Measurements from ENCODE around the gene RAB31.

Gene RAB31

GRCh38 chr18:9791991-9792390 is 83.9 kb downstream of the RAB31 start:
- no peak overlapping the region for H3K4me3 Mint-ChIP-seq
- no peaks in the 10 kb centered on the region for H3K4me1 Mint-ChIP-seq
- DNase-seq (no peak), ATAC-seq (no peak)
- H3K27me3 Mint-ChIP-seq = peaks cover 14% of the 10 kb centered on the region
- H3K27ac Mint-ChIP-seq = no peak overlapping the region
- H3K9me3 Mint-ChIP-seq = no peaks in the 10 kb centered on the region

- peak; percentile 76 for ATAC-seq
- H3K4me3 Mint-ChIP-seq = no peak overlapping the region
- H3K27ac Mint-ChIP-seq = no peak overlapping the region
- DNase-seq = peak; percentile 41 to 50
- H3K4me1 Mint-ChIP-seq = no peaks in the 10 kb centered on the region
- peaks cover 8% of the 10 kb centered on the region for H3K27me3 Mint-ChIP-seq
- H3K9me3 Mint-ChIP-seq = no peaks in the 10 kb centered on the region
These were observed 84.6 kb downstream of the RAB31 start for GRCh38 chr18:9792565-9793245.

- DNase-seq = no peak
- H3K9me3 Mint-ChIP-seq = no peaks in the 10 kb centered on the region
These were observed 87.9 kb downstream of the RAB31 start for GRCh38 chr18:9796011-9796410.

GRCh38 chr18:9796935-9797549 is 88.9 kb downstream of the RAB31 start:
- no peak overlapping the region for H3K27ac Mint-ChIP-seq
- H3K9me3 Mint-ChIP-seq = no peaks in the 10 kb centered on the region
- no peak for ATAC-seq
- H3K4me3 Mint-ChIP-seq = no peak overlapping the region
- no peaks in the 10 kb centered on the region for H3K4me1 Mint-ChIP-seq
- DNase-seq = no peak
- H3K27me3 Mint-ChIP-seq = peaks cover 8% of the 10 kb centered on the region

More at GRCh38 chr18:9796011-9796410, 87.9 kb downstream of the RAB31 start:
- Mint-ChIP-seq H3K27me3 (peaks cover 8% of the 10 kb centered on the region), H3K27ac (no peak overlapping the region), H3K4me1 (no peaks in the 10 kb centered on the region), H3K4me3 (no peak overlapping the region)
- ATAC-seq = no peak

- H3K4me1 Mint-ChIP-seq = no peaks in the 10 kb centered on the region
- DNase-seq (no peak), ATAC-seq (no peak)
- no peak overlapping the region for H3K4me3 Mint-ChIP-seq
- H3K9me3 Mint-ChIP-seq = peaks cover 0 to 7% of the 10 kb centered on the region in 2 donors
- H3K27ac Mint-ChIP-seq = no peak overlapping the region
- peaks cover 20% of the 10 kb centered on the region for H3K27me3 Mint-ChIP-seq
These were observed 94.3 kb downstream of the RAB31 start for GRCh38 chr18:9802175-9803062.

GRCh38 chr18:9803063-9803697 is 95.1 kb downstream of the RAB31 start:
- H3K27ac Mint-ChIP-seq = no peak overlapping the region
- H3K9me3 Mint-ChIP-seq = peaks cover 0 to 7% of the 10 kb centered on the region in 2 donors
- no peaks in the 10 kb centered on the region for H3K4me1 Mint-ChIP-seq
- ATAC-seq = no peak
- DNase-seq = no peak
- peaks cover 20% of the 10 kb centered on the region for H3K27me3 Mint-ChIP-seq
- H3K4me3 Mint-ChIP-seq = no peak overlapping the region

- H3K4me1 Mint-ChIP-seq = no peaks in the 10 kb centered on the region
These were observed 95.8 kb downstream of the RAB31 start for GRCh38 chr18:9803698-9804516.

GRCh38 chr18:9804517-9805104 is 96.5 kb downstream of the RAB31 start:
- Mint-ChIP-seq H3K4me1 (no peaks in the 10 kb centered on the region), H3K4me3 (no peak overlapping the region), H3K27ac (no peak overlapping the region), H3K27me3 (peaks cover 20% of the 10 kb centered on the region), H3K9me3 (peaks cover 0 to 7% of the 10 kb centered on the region in 2 donors)
- DNase-seq = no peak
- no peak for ATAC-seq

More at GRCh38 chr18:9803698-9804516, 95.8 kb downstream of the RAB31 start:
- Mint-ChIP-seq H3K9me3 (peaks cover 0 to 7% of the 10 kb centered on the region in 2 donors), H3K27me3 (peaks cover 20% of the 10 kb centered on the region), H3K27ac (no peak overlapping the region), H3K4me3 (no peak overlapping the region)
- no peak for ATAC-seq
- no peak for DNase-seq

- H3K4me1 Mint-ChIP-seq = no peaks in the 10 kb centered on the region
- H3K27ac Mint-ChIP-seq = no peak overlapping the region
- H3K4me3 Mint-ChIP-seq = no peak overlapping the region
- peaks cover 0 to 7% of the 10 kb centered on the region in 2 donors for H3K9me3 Mint-ChIP-seq
- DNase-seq (no peak), ATAC-seq (no peak)
- peaks cover 20% of the 10 kb centered on the region for H3K27me3 Mint-ChIP-seq
These were observed 98.8 kb downstream of the RAB31 start for GRCh38 chr18:9806905-9807304.

GRCh38 chr18:9808295-9809241 is 100.5 kb downstream of the RAB31 start:
- Mint-ChIP-seq H3K27ac (no peak overlapping the region), H3K4me1 (no peaks in the 10 kb centered on the region), H3K4me3 (no peak overlapping the region), H3K9me3 (peaks cover 0 to 7% of the 10 kb centered on the region in 2 donors), H3K27me3 (peaks cover 12% of the 10 kb centered on the region)
- no peak for DNase-seq
- no peak for ATAC-seq

- peaks cover under 1% of the 10 kb centered on the region for H3K27me3 Mint-ChIP-seq
- H3K27ac Mint-ChIP-seq = no peak overlapping the region
- DNase-seq = no peak
- no peaks in the 10 kb centered on the region for H3K4me1 Mint-ChIP-seq
- peaks cover 0 to 7% of the 10 kb centered on the region in 2 donors for H3K9me3 Mint-ChIP-seq
- no peak for ATAC-seq
- no peak overlapping the region for H3K4me3 Mint-ChIP-seq
These were observed 101.6 kb downstream of the RAB31 start for GRCh38 chr18:9809697-9810096.

GRCh38 chr18:9810299-9810698 is 102.2 kb downstream of the RAB31 start:
- Mint-ChIP-seq H3K27ac (no peak overlapping the region), H3K4me3 (no peak overlapping the region), H3K4me1 (no peaks in the 10 kb centered on the region), H3K27me3 (no peaks in the 10 kb centered on the region), H3K9me3 (peaks cover 0 to 4% of the 10 kb centered on the region in 2 donors)
- DNase-seq (no peak), ATAC-seq (no peak)

- ATAC-seq (no peak), DNase-seq (no peak)
- H3K27me3 Mint-ChIP-seq = no peaks in the 10 kb centered on the region
- no peak overlapping the region for H3K4me3 Mint-ChIP-seq
- H3K9me3 Mint-ChIP-seq = no peaks in the 10 kb centered on the region
- no peaks in the 10 kb centered on the region for H3K4me1 Mint-ChIP-seq
- no peak overlapping the region for H3K27ac Mint-ChIP-seq
These were observed 103.0 kb downstream of the RAB31 start for GRCh38 chr18:9810994-9811705.

Measured in stimulated activated naive CD8-positive, alpha-beta T cell treated with anti-CD3 and anti-CD28 coated beads, Interleukin-15, amount 100 ng/mL, for 72 hours (primary cell).